ENCODE measurements around the gene CACNA1C. TPM values are rescaled to one million over a fixed set of nuclear protein-coding genes. Genes with fewer than 3 reads are reported as not detected.

The CACNA1C gene
- total RNA-seq, 2 experiments from 2014 or later, result 0.69 to 1.4 TPM

- no peak for DNase-seq (ENCODE audit: low spot score)
- BruUV-seq (replicated peaks), result no TSS peak
- Histone ChIP-seq H3K4me2 (ENCODE audit: low read length) (no peak overlapping the region), H3K4me1 (ENCODE audit: insufficient read depth, low read length, poor library complexity, severe bottlenecking) (no peaks in the 10 kb centered on the region), H3K79me2 (ENCODE audit: insufficient read depth, low read depth, low read length) (no peaks in the 10 kb centered on the region), H4K20me1 (ENCODE audit: insufficient read depth, low read length) (no peaks in the 10 kb centered on the region), H3K9me3 (ENCODE audit: low read length) (no peaks in the 10 kb centered on the region), H3K27ac (ENCODE audit: low read depth, low read length, poor library complexity, severe bottlenecking) (no peak overlapping the region), H3K4me3 (ENCODE audit: low read depth, low read length, poor library complexity, severe bottlenecking) (no peak overlapping the region), H3K36me3 (ENCODE audit: insufficient read depth, low read length) (no peaks in the 10 kb centered on the region), H2AFZ (ENCODE audit: low read length) (no peak overlapping the region), H3K9me2 (ENCODE audit: insufficient read depth, low read length) (no peaks in the 10 kb centered on the region)
- CTCF ChIA-PET (ENCODE audit: unreplicated experiment), result no interaction called here
- intact Hi-C loops (cut with micrococcal nuclease; ENCODE audit: unreplicated experiment), result no loop called here
- POLR2A ChIA-PET, result interaction anchor here (1.3 kb wide), 1 partner anchor 8 kb away, joined by 3 read pairs; no protein-coding TSS in a partner anchor
- TF ChIP-seq, protein P1, sequence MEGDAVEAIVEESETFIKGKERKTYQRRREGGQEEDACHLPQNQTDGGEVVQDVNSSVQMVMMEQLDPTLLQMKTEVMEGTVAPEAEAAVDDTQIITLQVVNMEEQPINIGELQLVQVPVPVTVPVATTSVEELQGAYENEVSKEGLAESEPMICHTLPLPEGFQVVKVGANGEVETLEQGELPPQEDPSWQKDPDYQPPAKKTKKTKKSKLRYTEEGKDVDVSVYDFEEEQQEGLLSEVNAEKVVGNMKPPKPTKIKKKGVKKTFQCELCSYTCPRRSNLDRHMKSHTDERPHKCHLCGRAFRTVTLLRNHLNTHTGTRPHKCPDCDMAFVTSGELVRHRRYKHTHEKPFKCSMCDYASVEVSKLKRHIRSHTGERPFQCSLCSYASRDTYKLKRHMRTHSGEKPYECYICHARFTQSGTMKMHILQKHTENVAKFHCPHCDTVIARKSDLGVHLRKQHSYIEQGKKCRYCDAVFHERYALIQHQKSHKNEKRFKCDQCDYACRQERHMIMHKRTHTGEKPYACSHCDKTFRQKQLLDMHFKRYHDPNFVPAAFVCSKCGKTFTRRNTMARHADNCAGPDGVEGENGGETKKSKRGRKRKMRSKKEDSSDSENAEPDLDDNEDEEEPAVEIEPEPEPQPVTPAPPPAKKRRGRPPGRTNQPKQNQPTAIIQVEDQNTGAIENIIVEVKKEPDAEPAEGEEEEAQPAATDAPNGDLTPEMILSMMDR (conservative IDR thresholded peaks at IDR 0.05; ENCODE audit: low read length), result no peak
- TF ChIP-seq EZH2phosphoT487 (IDR thresholded peaks at IDR 0.05; ENCODE audit: borderline replicate concordance, low read depth, low read length), result no peak
Measured at GRCh38 chr12:2650261-2651067, 597.7 kb downstream of the CACNA1C start.

DNA sequence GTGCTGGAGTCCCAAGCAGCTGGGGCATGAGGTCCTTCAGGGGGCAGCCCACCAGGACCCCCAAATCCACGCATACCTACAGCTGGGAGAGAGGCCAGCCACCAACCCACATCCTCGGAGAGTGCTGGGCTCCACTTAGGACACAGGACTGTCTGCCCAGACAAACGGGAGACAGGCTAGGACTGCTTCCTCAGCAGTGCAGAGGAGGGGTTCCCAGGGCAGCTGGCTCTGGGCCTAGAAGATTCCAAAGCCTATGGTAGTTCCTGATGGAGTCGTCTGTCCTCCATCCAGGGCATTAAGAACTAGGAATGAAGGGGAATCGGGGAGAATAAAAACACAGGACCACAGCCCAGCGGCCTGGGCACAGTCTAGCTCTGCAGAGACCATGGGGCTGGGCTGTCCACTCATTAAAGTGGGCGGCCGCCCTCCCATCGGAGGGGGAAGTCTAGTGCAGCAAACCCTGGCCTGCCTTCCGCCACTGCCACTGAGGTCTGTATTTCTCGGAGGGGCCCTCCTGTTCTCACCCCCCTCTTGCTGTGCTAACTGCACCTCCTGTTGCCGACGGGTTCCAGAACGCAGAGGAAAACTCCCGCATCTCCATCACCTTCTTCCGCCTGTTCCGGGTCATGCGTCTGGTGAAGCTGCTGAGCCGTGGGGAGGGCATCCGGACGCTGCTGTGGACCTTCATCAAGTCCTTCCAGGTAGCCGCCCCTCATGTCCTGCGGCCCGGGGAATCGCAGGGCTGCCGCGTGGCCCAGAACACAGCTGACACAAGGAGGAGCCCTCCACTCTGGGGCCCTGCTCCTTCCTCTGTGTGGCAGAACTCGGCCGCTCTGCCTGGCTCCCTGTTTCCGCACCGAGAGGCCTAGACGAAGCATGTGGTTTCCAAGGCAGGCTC is 598.5 kb downstream of the CACNA1C start:
- CTCF ChIA-PET (ENCODE audit: unreplicated experiment), result no interaction called here
- Histone ChIP-seq H3K4me3 (ENCODE audit: low read depth, low read length, poor library complexity, severe bottlenecking) (no peak overlapping the region), H2AFZ (ENCODE audit: low read length) (no peak overlapping the region), H3K9me3 (ENCODE audit: low read length) (no peaks in the 10 kb centered on the region), H4K20me1 (ENCODE audit: insufficient read depth, low read length) (no peaks in the 10 kb centered on the region), H3K27ac (ENCODE audit: low read depth, low read length, poor library complexity, severe bottlenecking) (no peak overlapping the region), H3K36me3 (ENCODE audit: insufficient read depth, low read length) (no peaks in the 10 kb centered on the region), H3K4me1 (ENCODE audit: insufficient read depth, low read length, poor library complexity, severe bottlenecking) (no peaks in the 10 kb centered on the region), H3K4me2 (ENCODE audit: low read length) (no peak overlapping the region), H3K9me2 (ENCODE audit: insufficient read depth, low read length) (no peaks in the 10 kb centered on the region), H3K79me2 (ENCODE audit: insufficient read depth, low read depth, low read length) (no peaks in the 10 kb centered on the region)
- BruUV-seq (replicated peaks), result no TSS peak
- no peak for DNase-seq (ENCODE audit: low spot score)
- POLR2A ChIA-PET, result interaction anchor here (0.7 kb wide), 1 partner anchor 14 kb away, joined by 3 read pairs; no protein-coding TSS in a partner anchor
- TF ChIP-seq EZH2phosphoT487 (IDR thresholded peaks at IDR 0.05; ENCODE audit: borderline replicate concordance, low read depth, low read length), result no peak
- TF ChIP-seq, protein P1 (conservative IDR thresholded peaks at IDR 0.05; ENCODE audit: low read length), result no peak
- intact Hi-C loops (cut with micrococcal nuclease; ENCODE audit: unreplicated experiment), result no loop called here
